K562 (cell line): ENCODE measurements around the gene KRT76. TPM values are rescaled to one million over a fixed set of nuclear protein-coding genes. Genes with fewer than 3 reads are reported as not detected.

Experiments used
- ARID2 ChIP-seq: fragments of 450-650 bp; IDR thresholded peaks from 2 replicates; pipeline ENCODE4 v1.6.1; 2017; ENCODE audit warnings: antibody characterized with exemption, mild to moderate bottlenecking
- ATF7 ChIP-seq: fragments of 450-650 bp; IDR thresholded peaks from 2 replicates; pipeline ENCODE4 v1.7.1; 2014; ENCODE audit warnings: mild to moderate bottlenecking, moderate library complexity
- DACH1 ChIP-seq: fragments of 450-650 bp; IDR thresholded peaks from 2 replicates; pipeline ENCODE4 v1.6.1; 2018; ENCODE audit not compliant: partially characterized antibody
- MGA ChIP-seq: fragments of 450-650 bp; IDR thresholded peaks from 2 replicates; pipeline ENCODE4 v1.6.1; 2016; ENCODE audit warnings: mild to moderate bottlenecking, moderate library complexity
- NRF1 ChIP-seq, 2 experiments: fragments of 450-650 bp; IDR thresholded peaks in 1 of 2; conservative IDR thresholded peaks in 1 of 2; 2 replicates each; pipeline ENCODE4 v1.6.1; 2014; ENCODE audit warnings: mild to moderate bottlenecking in 2 of 2
- RAD21 ChIP-seq, 2 experiments: fragments of 250-450 bp in 1 of 2; fragments of 450-650 bp in 1 of 2; sonication (Bioruptor Pico) in 1 of 2; formaldehyde crosslinking in 1 of 2; IDR thresholded peaks in 1 of 2; conservative IDR thresholded peaks in 1 of 2; 2 replicates each; pipeline versions ENCODE4 v1.4.0 to v1.8.0; 2020 to 2022; ENCODE audit warnings: mild to moderate bottlenecking in 2 of 2, moderate library complexity in 1 of 2
- RBFOX2 ChIP-seq: fragments of 200-400 bp; formaldehyde crosslinking; IDR thresholded peaks from 2 replicates; pipeline ENCODE4 v1.6.1; 2017; ENCODE audit warnings: low read depth, mild to moderate bottlenecking, low read length, moderate library complexity
- RFX1 ChIP-seq: fragments of 450-650 bp; IDR thresholded peaks from 2 replicates; pipeline ENCODE4 v1.6.1; 2016; ENCODE audit warnings: mild to moderate bottlenecking, moderate library complexity
- SIN3A ChIP-seq, 2 experiments: fragments of 150-350 bp in 1 of 2; IDR thresholded peaks; 2 replicates each; pipeline ENCODE4 v1.6.1; 2011 to 2016; ENCODE audit warnings: borderline replicate concordance in 2 of 2, low read depth in 2 of 2, low read length in 2 of 2, mild to moderate bottlenecking in 2 of 2, moderate library complexity in 2 of 2; ENCODE audit not compliant: control insufficient read depth in 1 of 2
- YY1 ChIP-seq, 3 experiments: IDR thresholded peaks; 2 replicates each; pipeline ENCODE4 v1.6.1; 2011; ENCODE audit warnings: low read length in 2 of 3, mild to moderate bottlenecking in 2 of 3, moderate library complexity in 2 of 3, borderline replicate concordance in 1 of 3, control low read depth in 1 of 3, low read depth in 1 of 3; ENCODE audit not compliant: insufficient read depth in 3 of 3, insufficient replicate concordance in 2 of 3, control insufficient read depth in 1 of 3, insufficient read length in 1 of 3; ENCODE audit errors: extremely low read depth in 1 of 3
- ZEB2 ChIP-seq: fragments of 450-650 bp; IDR thresholded peaks from 2 replicates; pipeline ENCODE4 v1.6.1; 2016
- ZNF696 ChIP-seq: fragments of 250-450 bp; sonication (Bioruptor Pico); conservative IDR thresholded peaks from 2 replicates; pipeline ENCODE4 v1.4.0; 2020; ENCODE audit warnings: mild to moderate bottlenecking, moderate library complexity
- polyA plus RNA-seq, 8 experiments: library from polyadenylated mRNA; depleted of rRNA in 4 of 8; stranded (reverse) in 5 of 8; unstranded in 3 of 8; fragments of >200 nt; fragmentation: Nextera tagmentation in 2 of 8; fragmentation: Illumina TruSeq in 1 of 8; extraction: Ambion mirVana in 2 of 8; extraction: Trizol in 1 of 8; gene quantifications; 2 replicates each; pipeline versions ENCODE4 v1.2.1 to v1.2.3, GENCODE V29; 2011 to 2014; ENCODE audit warnings: inconsistent platforms in 1 of 8, missing spikeins in 1 of 8
- total RNA-seq, 7 experiments: library from RNA; depleted of rRNA in 6 of 7; stranded (reverse); fragments of >200 nt in 6 of 7; fragmentation: Illumina TruSeq in 2 of 7; extraction: Trizol in 2 of 7; gene quantifications; 2 replicates each; pipeline versions ENCODE4 v1.2.1 to v1.2.3, GENCODE V29; 2011 to 2021; ENCODE audit warnings: low replicate concordance in 1 of 7

KRT76 gene
- total and polyA plus RNA-seq, 9 of the 15 experiments (the other 6 are each of a cell fraction or from before 2014, with no cell fraction given), result not detected

DNA sequence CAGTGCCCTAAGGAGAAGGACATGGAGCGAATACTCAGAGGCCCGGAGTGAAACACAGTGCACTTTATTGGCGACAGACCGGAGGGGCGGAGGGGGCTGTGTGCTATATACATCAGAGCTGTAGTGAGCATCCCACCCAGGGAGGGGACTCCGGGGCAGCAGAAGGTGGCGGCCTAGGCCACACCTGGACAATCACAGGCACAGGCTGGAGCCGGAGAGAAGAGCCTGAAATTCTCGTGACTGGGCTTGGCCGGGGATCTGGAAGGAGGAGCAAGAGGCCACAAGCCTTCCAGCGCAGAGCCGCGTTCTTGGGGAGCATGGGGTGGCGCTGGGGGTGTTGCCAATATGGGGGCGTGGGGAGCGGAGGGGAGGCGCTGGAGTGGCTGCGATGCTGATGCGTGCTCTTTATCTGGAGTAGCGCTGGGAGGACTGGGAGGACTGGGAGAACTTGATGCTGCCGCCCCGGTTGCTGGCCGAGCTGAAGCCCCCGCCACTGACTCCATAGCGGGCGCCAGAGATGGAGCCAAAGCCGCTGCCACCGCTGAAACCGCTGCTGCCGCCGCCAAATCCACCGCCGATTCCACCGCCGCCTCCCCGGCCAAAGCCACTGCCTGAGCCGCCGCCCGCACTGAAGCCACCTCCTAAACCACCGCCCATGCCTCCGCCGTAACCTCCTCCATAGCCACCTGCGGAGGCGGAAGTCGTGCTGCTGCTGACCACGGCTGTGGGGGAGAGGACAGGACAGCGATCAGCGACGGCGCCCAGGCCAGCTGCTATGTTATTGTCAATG is 12.7 kb upstream of the KRT76 start (continued):
- peak; percentile 77 for TF ChIP-seq MGA
- peak in 1 of 2 experiments; percentile 38; a peak in 1 of 4 replicates for TF ChIP-seq SIN3A (IDR thresholded peaks at IDR 0.05; ENCODE audit: borderline replicate concordance in 2 of 2, control insufficient read depth in 1 of 2, low read depth in 2 of 2, low read length in 2 of 2)
- TF ChIP-seq RFX1, result no peak
- peak; percentile 23; the same call in 1 of the 2 replicates for TF ChIP-seq ZEB2
- TF ChIP-seq RBFOX2, result peak; percentile 68
- TF ChIP-seq NRF1 (conservative IDR thresholded peaks at IDR 0.05 in 1 of 2, IDR thresholded peaks at IDR 0.05 in 1 of 2), result peak in 1 of 2 experiments; percentile 42; a peak in 1 of 4 replicates
- TF ChIP-seq RAD21 (CRISPR knock-in tag; conservative IDR thresholded peaks at IDR 0.05 in 1 of 2, IDR thresholded peaks at IDR 0.05 in 1 of 2), result 0 out of 4 replicates have a peak, but pooled peaks of 1 of the 2 experiments have one; percentile 13
- peak in 1 of 3 experiments; percentile 68 for TF ChIP-seq YY1 (IDR thresholded peaks at IDR 0.05; ENCODE audit: borderline replicate concordance in 1 of 3, control insufficient read depth in 1 of 3, extremely low read depth in 1 of 3, insufficient read depth in 3 of 3, insufficient read length in 1 of 3, insufficient replicate concordance in 2 of 3, low read depth in 1 of 3, low read length in 2 of 3)
- no peak for TF ChIP-seq ZNF696
- TF ChIP-seq ATF7, result 0 out of 2 replicates have a peak, but pooled peaks have one; percentile 24
- no peak for TF ChIP-seq ARID2
- peak; percentile 33 for TF ChIP-seq DACH1
